Inferior parietal cortex (tissue), 1 donor: ENCODE measurements around the gene ADGRB2.

Source experiments
- DNase-seq: peaks from one replicate; pipeline ENCODE4 v3.0.0-alpha.2; 2016; ENCODE audit errors: extremely low spot score

The ADGRB2 gene, protein sequence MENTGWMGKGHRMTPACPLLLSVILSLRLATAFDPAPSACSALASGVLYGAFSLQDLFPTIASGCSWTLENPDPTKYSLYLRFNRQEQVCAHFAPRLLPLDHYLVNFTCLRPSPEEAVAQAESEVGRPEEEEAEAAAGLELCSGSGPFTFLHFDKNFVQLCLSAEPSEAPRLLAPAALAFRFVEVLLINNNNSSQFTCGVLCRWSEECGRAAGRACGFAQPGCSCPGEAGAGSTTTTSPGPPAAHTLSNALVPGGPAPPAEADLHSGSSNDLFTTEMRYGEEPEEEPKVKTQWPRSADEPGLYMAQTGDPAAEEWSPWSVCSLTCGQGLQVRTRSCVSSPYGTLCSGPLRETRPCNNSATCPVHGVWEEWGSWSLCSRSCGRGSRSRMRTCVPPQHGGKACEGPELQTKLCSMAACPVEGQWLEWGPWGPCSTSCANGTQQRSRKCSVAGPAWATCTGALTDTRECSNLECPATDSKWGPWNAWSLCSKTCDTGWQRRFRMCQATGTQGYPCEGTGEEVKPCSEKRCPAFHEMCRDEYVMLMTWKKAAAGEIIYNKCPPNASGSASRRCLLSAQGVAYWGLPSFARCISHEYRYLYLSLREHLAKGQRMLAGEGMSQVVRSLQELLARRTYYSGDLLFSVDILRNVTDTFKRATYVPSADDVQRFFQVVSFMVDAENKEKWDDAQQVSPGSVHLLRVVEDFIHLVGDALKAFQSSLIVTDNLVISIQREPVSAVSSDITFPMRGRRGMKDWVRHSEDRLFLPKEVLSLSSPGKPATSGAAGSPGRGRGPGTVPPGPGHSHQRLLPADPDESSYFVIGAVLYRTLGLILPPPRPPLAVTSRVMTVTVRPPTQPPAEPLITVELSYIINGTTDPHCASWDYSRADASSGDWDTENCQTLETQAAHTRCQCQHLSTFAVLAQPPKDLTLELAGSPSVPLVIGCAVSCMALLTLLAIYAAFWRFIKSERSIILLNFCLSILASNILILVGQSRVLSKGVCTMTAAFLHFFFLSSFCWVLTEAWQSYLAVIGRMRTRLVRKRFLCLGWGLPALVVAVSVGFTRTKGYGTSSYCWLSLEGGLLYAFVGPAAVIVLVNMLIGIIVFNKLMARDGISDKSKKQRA (N-terminal part only)

DNA sequence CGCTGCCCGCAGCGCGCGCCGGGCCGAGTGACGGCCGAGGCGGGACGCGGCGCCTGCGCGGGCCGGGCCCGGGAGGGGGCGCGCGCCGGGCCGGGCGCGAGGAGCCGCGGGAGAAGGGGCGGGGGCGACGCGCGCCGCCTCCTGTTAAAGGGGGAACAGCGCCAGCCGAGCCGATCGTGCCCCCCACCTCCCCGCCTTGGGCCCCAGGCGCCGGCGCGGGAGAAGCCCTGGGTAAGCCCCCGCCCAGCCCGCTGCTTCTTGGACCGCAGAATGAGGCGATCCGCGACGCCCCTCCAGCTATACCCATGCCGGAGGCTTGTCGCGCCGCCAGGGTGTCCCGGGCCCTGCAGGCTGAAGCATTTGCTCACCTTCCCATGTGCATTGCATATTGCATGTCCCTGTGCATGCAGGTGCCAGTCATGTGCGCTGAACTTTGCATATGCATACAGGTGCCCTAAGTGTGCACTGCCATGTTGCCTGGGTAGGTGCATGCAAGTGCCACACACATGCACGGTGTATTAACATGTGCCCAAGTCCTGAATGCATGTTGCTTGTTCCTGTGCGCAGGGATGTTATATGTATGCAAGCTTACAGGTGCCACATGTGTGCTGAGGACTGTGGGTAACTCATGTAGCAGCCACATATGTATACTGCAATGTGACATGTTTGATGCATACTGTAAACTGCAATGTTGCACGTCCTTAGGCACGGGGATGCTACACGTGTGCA, at the start of gene ADGRB2:
TSS of gene ADGRB2 (minus strand) at position 29 of the 729 bp plus-strand sequence. CDS start 7,119 bp downstream, outside the sequence.
- DNase-seq: peak; percentile 55

DNA sequence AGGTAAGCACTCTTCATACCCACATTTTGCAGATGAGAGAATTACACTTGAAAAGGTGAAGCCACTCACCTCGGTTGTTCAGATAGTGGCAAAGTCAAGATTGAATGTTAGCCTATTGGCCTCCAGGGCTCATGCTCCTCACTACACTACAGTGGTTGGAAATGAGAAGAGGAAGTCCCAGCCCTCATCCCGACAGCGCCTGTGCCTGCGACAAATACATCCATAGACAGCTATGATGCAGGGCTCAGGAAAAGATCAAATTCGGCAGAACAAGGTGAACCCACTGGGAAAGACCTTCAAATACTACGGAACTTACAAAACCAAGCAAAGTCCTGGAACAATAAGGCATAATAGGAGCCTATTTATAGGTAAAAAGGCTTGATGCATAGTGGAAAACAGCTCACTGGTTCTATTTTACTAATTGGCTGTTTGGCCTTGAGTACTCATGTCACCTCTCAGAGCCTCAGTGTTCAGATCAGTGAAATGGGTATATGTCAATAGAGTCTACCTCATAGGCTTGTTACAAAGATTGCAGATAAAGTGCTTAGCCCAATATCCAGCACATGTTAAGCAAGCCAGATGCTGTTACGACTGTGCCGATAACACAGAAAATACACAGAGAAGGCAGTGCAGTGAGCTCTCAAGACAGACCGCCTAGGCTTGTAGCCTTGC, 48.2 kb upstream of the ADGRB2 start:
- no peak for DNase-seq

DNA sequence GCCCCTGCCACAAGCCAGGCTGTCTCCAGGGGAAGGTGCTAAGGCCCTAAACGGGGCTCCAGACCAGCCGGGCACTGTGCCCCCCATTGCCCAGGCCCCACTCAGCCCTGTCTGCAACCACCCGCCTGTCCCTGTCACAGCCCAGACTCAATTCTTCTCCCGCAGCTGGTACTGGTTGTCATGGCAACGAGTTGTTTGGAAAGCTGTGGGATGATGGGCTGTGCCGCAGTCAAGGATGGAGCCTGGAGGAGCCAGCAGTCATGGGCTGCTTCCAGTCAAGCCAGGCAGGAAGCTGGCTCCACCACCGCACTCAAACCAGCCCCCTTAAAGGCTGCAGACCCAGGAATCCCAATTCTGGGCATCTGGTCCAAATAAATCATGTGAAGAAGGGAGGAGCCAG, 47.5 kb upstream of the ADGRB2 start:
- peak; percentile 93 for DNase-seq

DNA sequence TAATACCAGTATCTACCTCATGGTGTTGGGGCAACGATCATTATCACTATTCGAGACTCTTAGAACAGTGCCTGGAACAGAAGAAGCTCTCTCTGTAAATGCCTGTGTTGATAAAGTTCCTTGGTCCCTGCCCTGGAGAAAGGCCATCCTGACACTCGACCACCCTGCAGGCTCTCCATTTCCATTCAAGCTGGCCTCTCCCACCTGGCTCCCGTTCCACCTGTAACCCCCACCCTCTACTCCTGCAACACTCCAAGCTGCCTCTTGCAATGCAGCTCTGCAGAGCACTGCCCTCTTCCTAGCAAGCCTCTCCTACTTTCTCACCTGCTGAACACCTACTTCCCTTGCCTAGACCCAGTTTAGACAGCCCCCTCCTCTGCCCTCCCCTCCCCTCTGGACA, 45.6 kb upstream of the ADGRB2 start:
- DNase-seq: no peak

DNA sequence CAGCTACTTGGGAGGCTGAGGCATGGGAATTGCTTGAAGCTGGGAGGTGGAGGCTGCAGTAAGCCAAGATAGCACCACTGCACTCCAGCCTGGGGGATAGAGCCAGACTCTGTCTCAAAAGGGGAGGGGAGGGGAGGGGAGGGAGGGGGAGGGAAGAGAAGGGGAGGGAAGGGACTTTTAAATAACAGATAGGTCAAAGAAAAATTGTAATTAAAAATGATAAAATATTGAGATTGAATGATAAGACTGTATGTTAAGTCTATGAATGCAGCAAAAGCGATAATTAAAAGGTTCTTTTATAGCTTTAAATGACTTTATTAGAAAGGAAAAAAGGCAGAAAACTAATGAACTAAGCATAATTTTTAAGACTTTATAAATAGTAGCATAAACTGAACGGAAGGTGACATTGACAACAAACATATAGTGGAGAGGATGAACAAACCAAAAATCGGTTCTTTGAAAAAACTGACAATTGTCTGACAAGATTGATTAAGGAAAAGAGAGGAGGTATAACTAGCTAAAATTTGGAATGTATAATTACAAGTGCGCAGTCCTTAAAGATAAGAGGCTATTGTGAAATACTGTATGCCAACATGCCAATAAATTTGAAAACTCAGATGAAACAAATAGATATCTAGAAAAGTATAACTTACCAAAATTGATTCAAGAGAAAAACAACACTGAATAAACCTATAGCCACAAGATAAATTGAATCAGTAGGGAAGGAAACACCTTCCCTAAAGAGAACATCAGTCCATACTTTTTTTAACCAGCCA, 43.3 kb upstream of the ADGRB2 start:
- DNase-seq: no peak

DNA sequence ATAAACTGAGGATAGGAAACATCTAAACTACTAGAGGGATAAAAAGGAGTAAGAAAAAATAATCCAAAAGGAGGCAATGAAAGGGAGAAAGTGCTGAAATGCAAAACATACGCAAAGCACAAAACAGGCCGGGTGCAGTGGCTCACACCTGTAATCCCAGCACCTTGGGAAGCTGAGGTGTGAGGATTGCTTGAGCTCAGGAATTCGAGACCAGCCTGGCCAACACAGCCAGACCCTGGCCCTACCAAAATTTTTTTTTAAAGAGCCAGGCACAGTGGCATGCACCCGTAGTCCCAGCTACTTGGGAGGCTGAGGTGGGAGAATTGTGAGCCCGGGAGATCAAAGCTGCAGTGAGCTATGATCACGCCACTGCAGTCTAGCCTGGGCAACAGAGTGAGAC, 41.2 kb upstream of the ADGRB2 start:
- no peak for DNase-seq

DNA sequence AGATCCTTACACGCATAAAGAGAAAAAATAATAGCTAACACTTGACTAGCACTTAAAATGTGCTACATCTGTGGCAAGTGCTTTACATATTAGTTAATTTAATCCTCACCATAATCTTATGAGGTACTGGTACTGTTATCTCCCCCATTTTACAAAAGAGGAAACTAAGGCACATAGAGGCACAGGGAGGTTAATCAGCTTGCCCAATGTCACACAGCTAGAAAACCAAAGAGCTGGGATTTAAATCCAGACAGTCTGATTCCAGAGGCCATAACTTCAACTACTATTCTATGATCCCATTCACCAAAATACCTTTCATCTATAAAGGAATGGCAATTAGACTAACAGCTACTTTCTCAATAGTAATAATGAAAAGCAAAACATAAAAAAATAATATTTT, 40.0 kb upstream of the ADGRB2 start:
- no peak for DNase-seq

DNA sequence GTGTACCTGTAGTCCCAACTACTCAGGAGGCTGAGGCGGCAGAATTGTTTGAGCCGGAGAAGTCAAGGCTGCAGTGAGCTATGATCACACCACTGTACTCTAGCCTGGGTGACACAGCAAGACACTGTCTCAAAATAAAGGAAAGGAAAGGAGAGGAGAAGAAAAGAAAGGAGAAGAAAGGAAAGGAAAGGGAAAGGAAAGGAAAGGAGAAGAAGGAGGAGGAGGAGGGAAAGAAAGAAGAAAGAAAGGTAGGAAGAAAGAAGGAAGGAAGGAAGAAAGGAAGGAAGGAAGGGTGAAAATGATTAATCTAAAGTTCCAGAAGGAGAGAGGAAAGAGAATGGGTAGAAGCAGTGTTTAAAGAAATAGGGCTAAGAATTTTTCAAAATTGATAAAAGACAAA, 39.5 kb upstream of the ADGRB2 start:
- no peak for DNase-seq

DNA sequence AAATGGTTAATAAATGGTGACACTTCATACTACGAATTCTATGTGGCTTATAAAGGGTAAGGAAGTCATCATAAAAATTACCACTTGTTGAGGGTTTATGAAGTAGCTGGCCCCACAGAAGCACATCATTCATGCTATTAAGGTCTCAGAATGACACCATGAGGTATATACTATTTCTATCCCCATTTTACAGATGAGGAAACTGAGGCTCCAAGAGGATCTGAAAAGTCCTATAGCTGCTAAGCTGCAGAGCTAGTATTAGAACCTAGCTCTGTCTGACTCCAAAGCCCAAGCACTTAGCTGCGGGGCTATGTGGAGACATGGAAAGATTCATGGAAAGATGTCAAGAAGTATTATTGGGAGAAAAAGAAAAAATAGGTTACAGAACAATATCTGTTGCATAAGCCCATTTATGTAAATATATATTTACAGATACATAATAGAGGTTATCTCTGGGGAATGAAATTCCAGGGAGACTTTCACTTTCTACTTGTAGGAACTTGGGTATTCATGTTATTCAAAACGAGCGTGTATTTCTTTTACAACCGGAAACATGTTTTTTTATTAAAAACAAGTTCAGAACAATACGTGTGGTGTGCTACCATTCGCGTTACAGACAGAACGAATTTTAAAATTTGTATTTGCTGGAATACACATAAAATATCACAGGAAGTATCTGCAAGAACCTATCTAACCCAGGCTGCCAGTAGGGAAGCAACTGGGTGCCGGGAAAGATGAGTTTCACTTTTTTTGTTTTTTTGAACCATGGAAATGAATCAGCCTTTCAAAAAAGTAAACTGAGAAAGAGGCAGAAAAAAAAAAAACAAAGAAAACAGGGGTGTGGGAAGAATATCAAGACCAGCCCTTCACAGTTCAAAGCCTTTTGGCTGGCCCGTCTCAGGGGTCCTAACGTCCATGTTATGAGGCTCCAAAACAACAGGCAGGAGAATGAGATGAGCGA, 38.3 kb upstream of the ADGRB2 start:
- DNase-seq: peak; percentile 38

DNA sequence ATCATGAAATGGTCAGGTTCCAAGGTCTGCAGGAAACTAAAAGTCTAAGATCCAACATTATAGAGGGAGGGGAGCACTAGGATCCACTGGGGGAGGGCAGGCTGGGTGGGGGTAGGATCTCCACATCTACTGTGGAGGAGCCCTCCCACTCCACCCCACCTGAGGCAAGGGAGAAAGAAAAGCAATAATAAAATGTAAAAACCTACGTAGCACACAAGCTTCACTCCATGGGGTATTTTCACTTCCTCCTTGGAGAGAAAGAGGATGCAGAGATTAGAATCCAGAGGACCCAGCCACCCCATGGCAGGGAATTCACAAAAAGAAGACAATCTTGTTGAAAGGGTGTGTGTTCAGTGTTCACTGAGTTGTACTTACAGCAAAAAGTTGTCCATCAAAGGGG, 37.3 kb upstream of the ADGRB2 start:
- no peak for DNase-seq

DNA sequence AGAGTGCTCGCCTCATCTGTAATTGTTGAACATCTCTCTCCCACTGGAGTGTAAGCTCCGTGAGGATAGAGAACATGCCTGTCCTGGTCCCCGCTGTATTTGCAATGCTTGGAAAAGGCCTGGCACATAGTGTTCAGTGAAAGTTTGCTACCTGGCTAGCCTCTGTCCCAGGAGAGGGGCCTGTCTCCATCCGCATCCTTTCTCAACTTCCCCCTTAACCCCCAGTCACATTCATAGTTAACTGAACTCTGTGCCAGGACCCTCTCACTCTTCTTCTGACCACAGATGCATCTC, 36.5 kb upstream of the ADGRB2 start:
- DNase-seq: no peak

DNA sequence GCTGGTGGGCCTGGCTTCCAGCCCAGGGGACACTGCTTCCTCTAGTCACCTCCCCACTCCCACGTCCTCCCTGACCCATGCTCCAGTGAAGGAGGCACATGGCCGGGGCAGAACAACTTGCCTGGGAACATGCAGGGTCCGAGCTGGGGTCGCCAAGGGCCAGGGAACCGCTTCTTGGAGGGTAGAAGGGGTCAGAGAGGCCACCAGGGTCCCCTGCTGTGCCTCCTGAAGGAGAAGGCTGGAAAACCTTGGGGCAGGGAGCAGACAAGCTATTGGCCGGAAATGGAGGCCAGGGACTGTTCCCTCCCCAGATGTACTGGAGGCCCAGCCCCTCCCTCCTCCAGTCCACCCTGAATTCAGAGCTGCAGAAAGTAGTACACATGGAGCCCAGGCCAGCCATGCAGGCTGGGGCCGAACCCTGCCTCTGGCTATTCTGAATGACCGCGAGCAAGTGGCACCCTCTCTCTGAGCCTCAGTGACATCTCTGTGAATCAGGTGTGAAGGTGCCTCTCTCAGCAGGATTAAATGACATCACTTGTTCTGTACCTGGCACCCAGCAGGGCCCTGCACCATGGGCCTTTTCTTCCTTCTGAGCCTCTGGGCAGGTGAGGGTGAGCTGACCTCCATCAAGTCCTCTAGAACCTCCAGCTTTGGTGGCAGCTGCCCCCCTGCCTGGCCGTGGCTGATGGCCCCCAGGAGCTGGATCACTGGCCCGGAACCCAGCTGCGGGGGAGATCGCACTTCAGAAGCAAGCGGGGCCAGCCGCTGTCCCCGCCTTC, 35.9 kb upstream of the ADGRB2 start:
- no peak for DNase-seq

DNA sequence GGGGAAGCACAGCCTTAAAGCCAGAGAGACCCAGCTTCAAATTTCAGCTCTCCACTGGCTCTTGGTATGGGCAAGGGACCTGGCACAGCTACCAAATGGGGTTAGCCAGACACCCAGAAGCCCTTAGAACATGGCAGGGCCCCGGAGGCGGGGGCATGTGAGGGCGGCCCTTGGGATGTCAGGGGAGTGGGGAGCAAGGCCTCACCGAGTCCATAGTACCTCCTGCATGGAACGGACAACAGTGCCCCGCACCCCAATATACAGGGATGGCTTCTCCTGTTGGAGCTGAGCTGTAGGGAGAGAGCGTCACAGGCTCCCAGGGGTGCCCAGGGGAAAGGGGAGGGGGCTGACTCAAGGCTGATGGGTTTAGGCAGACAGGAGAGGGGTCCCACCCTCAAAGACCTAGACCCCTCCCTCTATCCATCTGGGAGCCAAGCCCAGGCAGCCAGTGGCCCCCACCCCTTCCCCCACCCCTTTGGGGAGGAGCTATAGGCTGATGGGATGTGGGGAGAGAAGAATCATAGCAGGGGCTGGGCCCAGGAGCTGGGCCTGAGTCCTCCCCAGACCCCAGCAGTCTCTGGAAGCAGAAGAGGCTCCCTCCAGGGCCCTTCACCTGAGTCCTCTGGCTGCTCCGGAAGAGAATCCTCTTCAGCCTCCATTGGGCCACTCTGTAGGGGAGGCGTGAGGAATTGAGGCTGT, 35.2 kb upstream of the ADGRB2 start:
- no peak for DNase-seq

DNA sequence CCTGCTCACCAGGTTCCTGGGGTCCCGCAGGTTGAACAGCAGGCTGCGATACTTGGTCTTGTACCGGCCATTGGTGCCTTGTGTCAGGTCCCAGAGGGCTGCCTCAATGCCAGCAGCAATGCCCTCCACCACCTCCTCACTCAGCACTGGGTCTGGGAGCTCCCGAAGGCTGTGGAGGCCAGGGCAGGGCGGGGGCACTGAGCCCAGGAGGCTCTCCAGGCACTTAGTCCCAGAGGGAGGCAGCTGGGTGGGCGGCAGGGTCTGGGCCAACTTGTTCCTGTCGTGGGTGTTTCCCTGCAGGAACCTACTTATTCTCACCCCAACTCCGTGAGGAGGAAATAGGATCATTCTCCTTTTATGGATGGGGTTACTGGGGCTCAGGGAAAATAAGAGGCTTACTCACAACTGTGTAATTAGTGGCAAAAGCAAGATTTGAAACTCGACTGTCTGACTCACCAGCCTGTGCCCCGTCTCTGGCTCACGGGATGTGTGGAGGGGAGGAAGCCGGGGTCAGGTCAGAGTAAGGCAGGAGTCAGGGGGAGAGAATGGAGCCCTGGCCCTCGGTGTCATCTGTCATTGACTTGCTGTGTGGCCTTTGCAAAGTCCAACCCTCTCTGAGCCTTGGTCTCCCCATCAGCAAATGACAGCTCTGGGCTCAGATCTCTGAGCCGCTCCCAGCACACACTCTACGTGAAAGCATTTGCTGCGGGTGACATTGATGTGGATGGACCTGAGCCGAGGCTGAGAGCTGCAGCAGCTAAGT, 34.5 kb upstream of the ADGRB2 start:
- DNase-seq: no peak

DNA sequence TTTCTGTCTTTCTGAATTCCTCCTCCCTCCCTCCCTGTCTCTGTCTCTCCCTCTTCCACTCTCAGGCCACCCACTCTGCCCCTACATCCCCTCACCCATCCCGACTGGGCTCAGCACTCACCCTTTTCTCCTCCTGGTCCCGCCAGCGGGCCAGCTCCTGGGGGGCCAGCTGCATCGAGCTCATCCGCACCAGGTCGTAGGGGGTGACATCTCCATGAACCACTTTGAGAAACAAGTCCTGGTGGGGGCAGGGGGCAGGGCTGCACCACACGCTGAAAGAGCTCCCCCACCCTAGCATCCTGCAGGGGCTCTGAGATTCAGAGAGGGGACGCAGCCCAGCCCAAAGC, 33.9 kb upstream of the ADGRB2 start:
- DNase-seq: no peak

DNA sequence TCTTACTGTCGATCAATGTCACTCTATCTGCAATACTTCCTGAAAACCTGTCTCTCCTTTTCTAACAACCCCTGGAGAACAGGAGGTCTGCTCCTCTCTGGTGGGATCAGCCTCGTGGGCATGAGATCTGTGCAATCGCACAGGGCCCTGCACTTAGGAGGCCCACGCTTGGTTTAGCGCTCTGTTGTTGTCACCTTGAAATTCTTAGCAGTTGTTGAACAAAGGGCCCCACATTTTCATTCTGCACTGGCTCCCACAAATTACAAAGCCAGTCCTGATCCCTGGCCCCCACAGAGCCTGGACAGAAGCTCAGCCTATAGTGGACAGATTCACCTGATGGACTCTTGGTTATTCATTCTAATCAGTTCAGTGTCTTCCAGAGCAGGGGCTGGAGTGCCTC, 33.1 kb upstream of the ADGRB2 start:
- DNase-seq: no peak

DNA sequence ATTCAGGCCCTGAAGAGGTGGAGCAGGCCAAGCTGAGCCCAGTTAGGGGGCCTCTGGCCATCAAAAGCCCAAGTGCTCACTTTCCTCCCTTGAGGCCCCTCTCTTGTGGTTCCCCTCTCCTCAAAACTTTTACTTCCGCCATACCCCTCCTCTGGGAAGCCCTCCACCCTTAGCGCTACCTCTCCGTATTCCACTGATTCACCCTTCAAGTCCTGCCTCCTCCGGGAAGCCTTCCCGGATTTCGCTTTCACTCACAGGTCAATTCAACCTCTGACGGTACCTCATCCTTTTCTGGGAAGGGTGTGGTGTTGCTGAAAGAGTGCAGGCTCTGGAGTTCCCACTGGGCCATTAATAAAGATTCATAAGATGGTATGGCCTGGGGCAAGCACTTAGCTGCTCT, 32.6 kb upstream of the ADGRB2 start:
- DNase-seq: no peak
